ENCODE measurements around the gene HEATR9. TPM values are rescaled to one million over a fixed set of nuclear protein-coding genes. Genes with fewer than 3 reads are reported as not detected.
"Not testable (repeated sequence)": the region's sequence is repeated elsewhere in the genome, so short reads cannot be mapped to it uniquely, and the experiment has no call there.

The HEATR9 gene
- total and polyA plus RNA-seq, 5 donors from 2014 or later = not detected

DNA sequence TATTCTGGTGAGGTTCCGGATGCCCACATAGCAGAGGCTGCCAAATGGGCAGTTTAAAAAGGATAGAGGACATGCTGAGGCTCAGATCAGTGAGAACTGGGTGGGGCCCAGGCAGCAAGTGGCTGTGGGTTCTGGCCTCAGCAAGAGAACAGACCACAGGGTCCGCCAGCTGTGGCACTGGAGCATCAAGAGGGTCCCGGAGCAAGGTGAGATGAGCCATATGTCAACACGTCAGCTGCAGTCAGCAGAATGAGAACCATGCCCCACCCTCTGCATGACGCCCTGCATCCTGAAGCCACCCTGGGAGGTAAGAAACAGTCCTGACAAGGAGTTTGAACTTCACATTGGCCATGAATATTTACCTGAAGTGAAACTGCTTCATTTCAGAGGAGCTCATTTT lies 31.6 kb upstream of the HEATR9 start:
- H3K9me3 ChIP-seq (ENCODE audit: control insufficient read depth in 2 of 2, low read length in 2 of 2) = no peaks in the 10 kb centered on the region
- no peak overlapping the region for H3K4me3 Mint-ChIP-seq
- H3K27me3 ChIP-seq (ENCODE audit: control insufficient read depth, insufficient read depth, low read length) = no peaks in the 10 kb centered on the region
- no peak overlapping the region for H3K27ac Mint-ChIP-seq
- peaks cover 4% of the 10 kb centered on the region for H3K27me3 Mint-ChIP-seq
- no peak for DNase-seq
- H3K36me3 Mint-ChIP-seq = no peaks in the 10 kb centered on the region
- no peaks in the 10 kb centered on the region for H3K4me1 ChIP-seq (ENCODE audit: control insufficient read depth, insufficient read depth, low read length, poor library complexity, severe bottlenecking)
- peaks cover 0 to 4% (median 0%) of the 10 kb centered on the region in 4 donors for H3K4me1 Mint-ChIP-seq
- no peak overlapping the region for H3K27ac ChIP-seq (ENCODE audit: insufficient read depth, low read length, poor library complexity, severe bottlenecking)
- H3K36me3 ChIP-seq (ENCODE audit: control insufficient read depth, insufficient read depth, low read length) = no peaks in the 10 kb centered on the region
- no peak overlapping the region for H3K4me3 ChIP-seq (ENCODE audit: low read depth, low read length)
- H3K9me3 Mint-ChIP-seq = no peaks in the 10 kb centered on the region
- no peak for ATAC-seq (ENCODE audit: low read depth in 2 of 2)

DNA sequence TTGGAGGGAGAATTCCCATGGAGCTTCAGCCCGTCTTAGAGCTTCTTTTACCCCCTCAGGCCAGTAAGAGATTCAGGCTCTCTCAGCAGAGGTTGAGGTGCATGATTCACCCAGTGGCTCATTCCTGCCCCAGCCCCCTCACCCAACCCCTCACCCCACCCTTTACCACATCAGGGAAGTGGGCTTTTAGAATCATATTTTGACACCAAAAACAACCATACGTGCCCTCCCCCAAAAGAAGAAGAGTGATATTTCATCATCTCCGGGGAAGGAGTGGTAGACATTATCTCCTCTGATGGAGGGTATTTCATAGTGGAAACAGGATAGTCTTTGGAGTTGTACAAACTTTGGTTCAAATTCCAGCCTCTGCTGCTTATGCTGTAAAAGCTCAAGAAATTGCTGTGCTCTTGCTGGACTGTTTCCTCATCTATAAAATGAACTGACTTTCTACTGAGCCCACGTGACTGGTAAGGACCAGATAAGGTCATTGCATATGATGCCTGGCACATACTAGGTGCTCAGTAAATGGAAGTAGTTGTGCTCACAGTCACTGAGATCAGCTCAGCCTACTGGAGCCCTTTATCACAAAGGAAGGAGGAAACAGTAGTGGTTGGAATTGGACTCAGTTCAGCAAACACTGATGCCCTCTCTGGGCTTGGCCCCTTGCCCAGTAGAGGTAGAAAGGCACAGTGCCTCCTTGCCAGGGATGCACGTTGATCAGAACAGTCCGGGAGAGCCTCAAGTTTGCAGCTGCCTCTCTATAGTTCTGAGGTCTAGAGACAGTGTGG lies 29.8 kb upstream of the HEATR9 start:
- no peak overlapping the region for H3K27ac Mint-ChIP-seq
- no peak overlapping the region for H3K4me3 ChIP-seq (ENCODE audit: low read depth, low read length)
- H3K27me3 Mint-ChIP-seq = peaks cover 4% of the 10 kb centered on the region
- no peaks in the 10 kb centered on the region for H3K27me3 ChIP-seq (ENCODE audit: control insufficient read depth, insufficient read depth, low read length)
- no peaks in the 10 kb centered on the region for H3K4me1 ChIP-seq (ENCODE audit: control insufficient read depth, insufficient read depth, low read length, poor library complexity, severe bottlenecking)
- H3K36me3 ChIP-seq (ENCODE audit: control insufficient read depth, insufficient read depth, low read length) = no peaks in the 10 kb centered on the region
- peak in 1 of 3 donors; percentile 34 for DNase-seq
- H3K4me3 Mint-ChIP-seq = no peak overlapping the region
- H3K36me3 Mint-ChIP-seq = no peaks in the 10 kb centered on the region
- no peak for ATAC-seq (ENCODE audit: low read depth in 2 of 2)
- no peak overlapping the region for H3K27ac ChIP-seq (ENCODE audit: insufficient read depth, low read length, poor library complexity, severe bottlenecking)
- H3K9me3 Mint-ChIP-seq = no peaks in the 10 kb centered on the region
- H3K4me1 Mint-ChIP-seq = peaks cover 0 to 4% (median 0%) of the 10 kb centered on the region in 4 donors
- no peaks in the 10 kb centered on the region for H3K9me3 ChIP-seq (ENCODE audit: control insufficient read depth in 2 of 2, low read length in 2 of 2)

DNA sequence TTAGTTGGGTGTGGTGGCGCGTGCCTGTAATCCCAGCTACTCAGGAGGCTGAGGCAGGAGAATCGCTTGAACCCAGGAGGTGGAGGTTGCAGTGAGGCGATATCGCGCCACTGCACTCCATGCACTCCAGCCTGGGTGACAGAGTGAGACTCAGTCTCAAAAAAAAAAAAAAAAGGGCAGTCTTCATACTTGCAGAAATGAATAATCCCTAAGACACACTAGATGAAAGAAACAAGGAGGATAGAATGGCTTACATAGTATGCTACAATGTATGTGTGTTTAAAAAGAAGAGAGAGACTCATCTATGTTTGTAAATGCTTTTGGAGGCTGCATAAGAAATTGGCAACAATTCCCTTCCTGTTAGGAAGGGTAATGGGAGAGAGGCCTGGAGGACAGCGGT lies 29.1 kb upstream of the HEATR9 start:
- not testable (repeated sequence) for H3K9me3 Mint-ChIP-seq; H3K4me1 Mint-ChIP-seq; H3K4me3 ChIP-seq (ENCODE audit: low read depth, low read length); H3K27me3 Mint-ChIP-seq; H3K4me1 ChIP-seq (ENCODE audit: control insufficient read depth, insufficient read depth, low read length, poor library complexity, severe bottlenecking); DNase-seq; H3K9me3 ChIP-seq (ENCODE audit: control insufficient read depth in 2 of 2, low read length in 2 of 2); H3K36me3 ChIP-seq (ENCODE audit: control insufficient read depth, insufficient read depth, low read length); H3K27me3 ChIP-seq (ENCODE audit: control insufficient read depth, insufficient read depth, low read length); H3K27ac ChIP-seq (ENCODE audit: insufficient read depth, low read length, poor library complexity, severe bottlenecking); H3K4me3 Mint-ChIP-seq; ATAC-seq (ENCODE audit: low read depth in 2 of 2); H3K27ac Mint-ChIP-seq; H3K36me3 Mint-ChIP-seq

DNA sequence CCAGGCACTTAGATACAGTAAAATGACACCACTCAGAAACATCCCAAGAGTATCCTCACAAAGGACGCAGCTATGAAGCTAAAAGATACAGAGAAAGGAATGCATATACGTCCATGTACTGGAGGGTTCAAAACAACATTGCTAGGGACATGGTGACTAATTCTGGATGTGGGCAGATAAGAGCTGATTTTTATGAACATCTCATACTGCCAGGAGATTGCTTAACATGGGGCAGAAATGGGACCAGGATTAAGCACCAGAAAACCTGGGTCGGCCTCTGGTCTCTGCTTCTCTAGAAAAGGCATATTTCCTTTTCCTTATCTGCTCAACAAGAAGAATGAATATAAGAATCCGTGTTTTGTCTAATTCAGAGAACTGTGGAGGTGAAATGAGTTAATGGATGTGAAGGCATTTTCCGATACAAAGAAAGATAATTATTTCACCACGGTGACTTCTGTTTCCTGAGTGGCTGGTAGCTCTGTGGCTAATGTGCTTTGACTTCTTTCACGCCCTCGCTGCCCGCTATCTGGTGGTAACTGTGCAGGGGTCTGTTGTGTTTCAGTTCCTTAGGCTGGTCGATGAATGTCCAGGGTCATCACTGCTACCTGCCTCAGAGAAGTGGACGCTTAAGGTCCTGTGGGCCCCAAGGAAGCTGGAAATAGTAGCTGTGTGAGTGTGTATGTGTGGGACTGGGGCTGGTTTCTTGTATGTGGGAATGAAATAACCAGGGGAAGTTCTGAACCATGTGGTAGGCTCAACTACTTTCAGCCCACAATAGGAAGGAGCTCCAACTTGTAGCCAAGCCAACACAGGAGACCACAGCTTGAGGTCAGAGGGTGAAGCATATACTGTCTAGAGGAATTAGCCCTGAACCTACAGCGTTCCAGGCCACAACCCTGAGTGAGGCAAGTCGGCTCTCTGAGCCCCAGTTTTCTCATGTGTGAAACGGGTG lies 27.2 kb upstream of the HEATR9 start:
- Mint-ChIP-seq H3K4me3 (no peak overlapping the region), H3K4me1 (peaks cover 2 to 4% (median 4%) of the 10 kb centered on the region in 4 donors), H3K36me3 (no peaks in the 10 kb centered on the region), H3K9me3 (no peaks in the 10 kb centered on the region), H3K27me3 (peaks cover 2% of the 10 kb centered on the region), H3K27ac (no peak overlapping the region)
- Histone ChIP-seq H3K27me3 (ENCODE audit: control insufficient read depth, insufficient read depth, low read length) (no peaks in the 10 kb centered on the region), H3K9me3 (ENCODE audit: control insufficient read depth in 2 of 2, low read length in 2 of 2) (no peaks in the 10 kb centered on the region), H3K4me1 (ENCODE audit: control insufficient read depth, insufficient read depth, low read length, poor library complexity, severe bottlenecking) (no peaks in the 10 kb centered on the region), H3K4me3 (ENCODE audit: low read depth, low read length) (no peak overlapping the region), H3K27ac (ENCODE audit: insufficient read depth, low read length, poor library complexity, severe bottlenecking) (no peak overlapping the region), H3K36me3 (ENCODE audit: control insufficient read depth, insufficient read depth, low read length) (no peaks in the 10 kb centered on the region)
- DNase-seq (no peak), ATAC-seq (ENCODE audit: low read depth in 2 of 2) (peak in 1 of 2 donors; percentile 35)

DNA sequence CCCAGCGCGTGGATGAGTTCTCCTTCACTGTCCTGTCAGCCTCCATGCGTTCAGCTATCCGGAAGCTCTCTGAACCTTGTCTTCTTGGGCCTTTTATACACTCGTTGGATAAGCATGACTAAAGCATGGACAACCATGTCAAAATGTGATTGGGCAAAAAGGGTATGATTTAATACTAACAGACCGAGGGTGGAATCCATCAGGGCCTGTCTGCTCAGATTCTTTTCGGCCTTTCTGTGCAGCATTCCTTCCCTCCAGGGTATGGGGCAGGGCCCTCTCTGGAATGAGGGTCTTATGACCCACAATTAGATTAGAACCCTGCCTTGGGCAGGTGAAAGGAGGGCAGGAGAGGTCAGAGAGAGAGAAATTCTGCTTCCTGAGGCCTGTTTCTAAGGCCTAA lies 25.5 kb upstream of the HEATR9 start:
- no peak overlapping the region for H3K27ac Mint-ChIP-seq
- Histone ChIP-seq H3K36me3 (ENCODE audit: control insufficient read depth, insufficient read depth, low read length) (no peaks in the 10 kb centered on the region), H3K4me3 (ENCODE audit: low read depth, low read length) (no peak overlapping the region), H3K9me3 (ENCODE audit: control insufficient read depth in 2 of 2, low read length in 2 of 2) (no peaks in the 10 kb centered on the region), H3K4me1 (ENCODE audit: control insufficient read depth, insufficient read depth, low read length, poor library complexity, severe bottlenecking) (no peaks in the 10 kb centered on the region), H3K27me3 (ENCODE audit: control insufficient read depth, insufficient read depth, low read length) (no peaks in the 10 kb centered on the region), H3K27ac (ENCODE audit: insufficient read depth, low read length, poor library complexity, severe bottlenecking) (no peak overlapping the region)
- peaks cover 4 to 11% (median 5%) of the 10 kb centered on the region in 4 donors for H3K4me1 Mint-ChIP-seq
- H3K9me3 Mint-ChIP-seq = no peaks in the 10 kb centered on the region
- H3K27me3 Mint-ChIP-seq = no peaks in the 10 kb centered on the region
- no peaks in the 10 kb centered on the region for H3K36me3 Mint-ChIP-seq
- no peak overlapping the region for H3K4me3 Mint-ChIP-seq
- ATAC-seq (ENCODE audit: low read depth in 2 of 2) (no peak), DNase-seq (no peak)

DNA sequence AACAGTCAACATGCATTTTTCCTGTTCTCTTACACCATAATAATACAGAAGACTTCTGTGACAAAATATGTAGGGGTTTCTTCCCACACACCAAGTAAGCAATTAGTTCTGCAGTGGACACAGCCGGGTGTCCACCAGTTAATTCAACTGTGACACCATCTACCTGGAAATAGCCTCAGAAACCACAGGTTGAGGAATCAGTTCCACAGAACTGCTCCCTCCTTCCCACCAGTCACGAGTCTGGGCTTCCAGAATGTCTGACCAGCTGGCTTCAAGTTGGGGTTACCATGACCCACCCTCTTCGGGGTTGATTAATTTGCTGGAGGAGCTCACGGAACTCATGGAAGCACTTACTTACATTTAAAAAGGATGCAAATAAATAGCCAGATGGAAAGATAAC lies 25.1 kb upstream of the HEATR9 start:
- H3K27me3 Mint-ChIP-seq = no peaks in the 10 kb centered on the region
- peaks cover 4 to 11% (median 5%) of the 10 kb centered on the region in 4 donors for H3K4me1 Mint-ChIP-seq
- H3K27ac Mint-ChIP-seq = no peak overlapping the region
- no peaks in the 10 kb centered on the region for H3K36me3 Mint-ChIP-seq
- DNase-seq (no peak), ATAC-seq (ENCODE audit: low read depth in 2 of 2) (no peak)
- H3K9me3 ChIP-seq (ENCODE audit: control insufficient read depth in 2 of 2, low read length in 2 of 2) = no peaks in the 10 kb centered on the region
- H3K4me3 Mint-ChIP-seq = no peak overlapping the region
- no peak overlapping the region for H3K4me3 ChIP-seq (ENCODE audit: low read depth, low read length)
- no peaks in the 10 kb centered on the region for H3K9me3 Mint-ChIP-seq
- H3K4me1 ChIP-seq (ENCODE audit: control insufficient read depth, insufficient read depth, low read length, poor library complexity, severe bottlenecking) = no peaks in the 10 kb centered on the region
- H3K27ac ChIP-seq (ENCODE audit: insufficient read depth, low read length, poor library complexity, severe bottlenecking) = no peak overlapping the region
- no peaks in the 10 kb centered on the region for H3K27me3 ChIP-seq (ENCODE audit: control insufficient read depth, insufficient read depth, low read length)
- H3K36me3 ChIP-seq (ENCODE audit: control insufficient read depth, insufficient read depth, low read length) = no peaks in the 10 kb centered on the region

DNA sequence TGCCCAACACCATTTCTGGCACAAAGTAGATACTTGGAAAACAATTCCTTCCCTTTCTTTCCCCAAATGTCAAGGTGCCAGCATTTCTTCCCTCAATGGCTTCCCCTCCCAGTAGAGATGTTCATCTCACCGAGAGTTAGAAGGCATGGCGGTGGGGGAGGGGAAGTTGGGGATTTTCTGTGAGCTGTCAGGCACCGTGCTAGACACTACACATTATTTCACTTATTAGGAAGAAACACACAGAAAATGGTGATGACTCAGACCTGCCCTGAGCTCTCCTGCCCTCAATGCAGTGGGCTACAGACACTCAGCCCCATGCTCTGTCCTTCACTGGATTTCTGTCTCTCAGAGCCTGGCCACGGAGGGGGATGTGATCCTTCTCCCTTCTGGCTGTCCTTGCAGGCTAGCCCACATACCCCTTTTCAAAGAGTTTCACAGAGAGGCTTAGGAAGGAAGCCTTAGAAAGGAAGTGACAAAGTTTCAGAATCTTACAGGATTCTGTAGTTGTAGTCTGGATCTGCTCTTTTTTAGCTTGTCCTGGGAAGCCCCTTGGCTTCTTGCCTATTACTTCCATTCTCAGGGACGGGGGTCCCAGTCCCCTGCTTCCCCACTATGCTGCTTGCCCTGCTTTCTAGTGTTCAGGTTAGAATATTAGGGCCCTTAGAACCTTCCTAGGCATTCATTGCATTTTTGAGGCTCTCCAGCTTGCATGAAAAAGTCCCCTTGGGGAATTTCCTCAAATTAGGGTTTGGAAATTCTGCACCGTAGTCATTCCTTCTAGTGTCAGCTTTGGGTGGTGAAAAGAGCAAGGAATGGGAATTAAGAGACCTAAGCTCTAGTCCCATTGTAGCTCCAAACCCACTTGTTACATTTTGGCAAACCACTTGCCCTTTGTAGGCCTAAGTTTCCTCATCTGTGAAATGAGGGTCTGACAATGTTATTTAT lies 23.7 kb upstream of the HEATR9 start:
- Histone ChIP-seq H3K27me3 (ENCODE audit: control insufficient read depth, insufficient read depth, low read length) (no peaks in the 10 kb centered on the region), H3K27ac (ENCODE audit: insufficient read depth, low read length, poor library complexity, severe bottlenecking) (no peak overlapping the region), H3K9me3 (ENCODE audit: control insufficient read depth in 2 of 2, low read length in 2 of 2) (no peaks in the 10 kb centered on the region), H3K36me3 (ENCODE audit: control insufficient read depth, insufficient read depth, low read length) (no peaks in the 10 kb centered on the region), H3K4me3 (ENCODE audit: low read depth, low read length) (no peak overlapping the region), H3K4me1 (ENCODE audit: control insufficient read depth, insufficient read depth, low read length, poor library complexity, severe bottlenecking) (no peaks in the 10 kb centered on the region)
- H3K27me3 Mint-ChIP-seq = no peaks in the 10 kb centered on the region
- H3K27ac Mint-ChIP-seq = peak overlapping the region in 1 of 3 donors; percentile 25
- ATAC-seq (ENCODE audit: low read depth in 2 of 2) (peak in 1 of 2 donors; percentile 25), DNase-seq (peak in 1 of 3 donors; percentile 27)
- H3K9me3 Mint-ChIP-seq = no peaks in the 10 kb centered on the region
- H3K4me1 Mint-ChIP-seq = peaks cover 0 to 11% (median 5%) of the 10 kb centered on the region in 4 donors
- no peaks in the 10 kb centered on the region for H3K36me3 Mint-ChIP-seq
- H3K4me3 Mint-ChIP-seq = no peak overlapping the region
